Bronchial epithelial cell (primary cell): ENCODE measurements around the gene SLC6A6. TPM values are rescaled to one million over a fixed set of nuclear protein-coding genes. Genes with fewer than 3 reads are reported as not detected.

Source experiments
- DNase-seq: peaks from one replicate; pipeline ENCODE4 v3.0.0-alpha.2; 2010; ENCODE audit warnings: low read depth
- FAIRE-seq: peaks from 2 replicates; lab custom pipeline; 2011; peaks lifted over from hg19 to GRCh38; lab: Jason Lieb, UNC
- H3K27me3 ChIP-seq: 2 replicates; pipeline ENCODE4 v1.5.1; 2011; ENCODE audit warnings: low read length; ENCODE audit not compliant: control insufficient read depth, insufficient read depth
- H3K36me3 ChIP-seq: 2 replicates; pipeline ENCODE4 v1.5.1; 2011; ENCODE audit warnings: low read length; ENCODE audit not compliant: control insufficient read depth, insufficient read depth
- H3K4me3 ChIP-seq: 2 replicates; pipeline ENCODE4 v1.5.1; 2011; ENCODE audit warnings: mild to moderate bottlenecking, low read depth, low read length, control low read depth
- CTCF ChIP-seq: IDR thresholded peaks from 2 replicates; pipeline ENCODE4 v1.5.1; 2011; ENCODE audit warnings: mild to moderate bottlenecking, moderate library complexity, low read length, control low read depth, inconsistent platforms; ENCODE audit not compliant: insufficient read depth, severe bottlenecking
- total RNA-seq: library from RNA; depleted of rRNA; stranded (reverse); fragments of >200 nt; gene quantifications from 2 replicates; pipeline ENCODE4 v1.2.1, GENCODE V29; 2014

The SLC6A6 gene
- total RNA-seq, 1 donor from 2014 or later, result 13.2 TPM

- Histone ChIP-seq H3K27me3 (peaks cover 1% of the 10 kb centered on the region), H3K36me3 (no peaks in the 10 kb centered on the region), H3K4me3 (no peak overlapping the region)
- no peak for FAIRE-seq
- peak; percentile 94 for TF ChIP-seq CTCF
- DNase-seq, result peak; percentile 21
These were observed 106.8 kb downstream of the SLC6A6 start for GRCh38 chr3:14508966-14509795.

GRCh38 chr3:14509796-14510100 lies 107.3 kb downstream of the SLC6A6 start:
- no peak for TF ChIP-seq CTCF
- FAIRE-seq (no peak), DNase-seq (no peak)
- Histone ChIP-seq H3K36me3 (no peaks in the 10 kb centered on the region), H3K27me3 (no peaks in the 10 kb centered on the region), H3K4me3 (no peak overlapping the region)

DNA sequence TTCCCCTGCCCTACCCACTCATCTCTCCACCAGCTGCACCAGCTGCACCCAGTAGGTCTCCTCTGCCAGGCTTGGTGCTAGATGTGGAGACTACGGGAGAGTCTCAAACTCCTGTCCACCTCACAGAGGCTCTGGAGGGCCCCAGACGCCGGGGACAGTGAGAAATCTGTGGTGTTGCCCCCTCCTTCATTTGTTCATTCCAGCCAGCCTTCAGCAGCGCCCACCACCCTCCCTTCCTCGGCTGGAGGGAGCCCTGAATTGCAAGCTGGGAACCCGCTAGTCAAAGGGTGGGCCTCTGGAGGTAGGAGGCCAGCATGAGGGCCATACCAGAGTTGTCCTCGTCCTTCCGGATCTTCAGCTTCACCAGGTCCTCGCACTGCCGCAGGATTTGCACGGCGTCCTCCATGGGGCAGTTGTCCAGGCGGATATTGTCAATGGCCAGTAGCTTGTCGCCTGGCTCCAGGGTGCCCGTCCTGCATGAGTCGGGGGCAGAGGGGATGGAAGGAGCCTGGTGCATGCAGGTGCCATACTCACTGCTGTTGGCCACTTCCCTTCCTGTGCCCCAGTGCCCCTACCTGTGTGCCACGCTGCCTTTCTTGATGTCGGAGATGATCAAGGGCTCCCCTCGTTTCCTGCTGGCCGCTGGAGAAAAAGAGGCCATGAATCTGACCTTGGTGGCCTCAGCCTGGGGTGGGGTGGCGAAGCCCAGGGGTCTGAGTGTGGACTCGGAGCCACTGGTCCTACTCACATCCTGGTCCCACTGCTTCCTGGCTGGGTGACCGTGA lies 108.6 kb downstream of the SLC6A6 start:
- FAIRE-seq (no peak), DNase-seq (no peak)
- Histone ChIP-seq H3K36me3 (no peaks in the 10 kb centered on the region), H3K27me3 (no peaks in the 10 kb centered on the region), H3K4me3 (no peak overlapping the region)
- no peak for TF ChIP-seq CTCF

GRCh38 chr3:14511623-14512280 lies 109.3 kb downstream of the SLC6A6 start:
- no peak for TF ChIP-seq CTCF

DNA sequence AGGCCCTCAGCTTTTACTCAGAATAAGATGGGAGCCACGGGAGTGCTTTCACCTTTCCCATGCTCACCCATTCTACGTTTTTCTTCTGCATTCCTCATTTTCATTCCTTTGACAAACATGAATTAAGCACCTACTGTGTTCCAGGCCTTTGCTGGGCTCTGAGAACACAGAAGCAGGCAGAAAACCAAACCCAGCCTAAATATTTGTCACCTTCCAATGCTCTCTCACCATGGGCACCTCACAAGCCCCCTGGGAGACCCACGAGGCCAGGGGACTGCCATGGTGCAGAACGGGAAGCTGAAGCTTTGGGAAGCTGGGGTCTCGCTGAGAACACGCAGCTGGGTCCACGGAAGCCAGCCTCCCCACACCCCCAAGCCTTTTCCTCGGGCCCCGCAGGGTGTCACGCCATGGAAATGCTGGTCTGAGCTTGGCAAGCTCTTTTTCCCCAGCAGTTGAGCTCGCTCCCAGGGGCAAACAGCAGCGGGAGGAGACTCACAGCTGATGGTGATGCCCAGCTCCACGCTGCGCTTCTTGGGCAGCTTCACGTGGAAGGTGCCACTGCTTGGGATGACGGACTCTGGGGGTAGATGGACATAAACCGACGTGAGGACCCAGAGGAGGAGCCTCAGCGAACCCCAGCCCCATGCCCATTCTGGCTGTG lies 110.0 kb downstream of the SLC6A6 start:
- Histone ChIP-seq H3K27me3 (no peaks in the 10 kb centered on the region), H3K36me3 (no peaks in the 10 kb centered on the region), H3K4me3 (no peak overlapping the region)
- TF ChIP-seq CTCF, result no peak
- FAIRE-seq (no peak), DNase-seq (no peak)

More at GRCh38 chr3:14511623-14512280, 109.3 kb downstream of the SLC6A6 start:
- no peak for FAIRE-seq
- Histone ChIP-seq H3K27me3 (no peaks in the 10 kb centered on the region), H3K36me3 (no peaks in the 10 kb centered on the region), H3K4me3 (no peak overlapping the region)
- no peak for DNase-seq
